Cerebellar nuclear complex (tissue), 1 donor: Measurements from ENCODE around the gene ZNF280D.

Experiments
- DNase-seq, 2 experiments: peaks; one replicate each; lab custom pipeline; 2025; lab: John Stamatoyannopoulos, UW

ZNF280D gene

GRCh38 chr15:56744701-56745683, 11.7 kb upstream of the ZNF280D start:
- DNase-seq, result no peak

GRCh38 chr15:56741541-56741940, 8.2 kb upstream of the ZNF280D start:
- no peak for DNase-seq

- no peak for DNase-seq
These were observed 6.8 kb upstream of the ZNF280D start for GRCh38 chr15:56739964-56740640.

- DNase-seq, result no peak
These were observed 6.2 kb upstream of the ZNF280D start for GRCh38 chr15:56739474-56739873.

- no peak for DNase-seq
These were observed 4.5 kb upstream of the ZNF280D start for GRCh38 chr15:56737791-56738190.

GRCh38 chr15:56736881-56737707, 3.8 kb upstream of the ZNF280D start:
- no peak for DNase-seq

GRCh38 chr15:56736308-56736707, 3.0 kb upstream of the ZNF280D start:
- no peak for DNase-seq

- no peak for DNase-seq
These were observed 2.3 kb upstream of the ZNF280D start for GRCh38 chr15:56735589-56735988.

- DNase-seq, result no peak
These were observed 815 bp upstream of the ZNF280D start for GRCh38 chr15:56734013-56734635.

GRCh38 chr15:56732886-56733135, 498 bp downstream of the ZNF280D start:
- no peak for DNase-seq

- no peak for DNase-seq
These were observed 999 bp downstream of the ZNF280D start for GRCh38 chr15:56732135-56732885.

- no peak for DNase-seq
These were observed 1.8 kb downstream of the ZNF280D start for GRCh38 chr15:56731548-56731947.

- DNase-seq, result no peak
These were observed 3.7 kb downstream of the ZNF280D start for GRCh38 chr15:56729561-56729960.

GRCh38 chr15:56725386-56725785, 7.9 kb downstream of the ZNF280D start:
- no peak for DNase-seq

- DNase-seq, result no peak
These were observed 9.1 kb downstream of the ZNF280D start for GRCh38 chr15:56724232-56724631.

- no peak for DNase-seq
These were observed 9.5 kb downstream of the ZNF280D start for GRCh38 chr15:56723787-56724186.

GRCh38 chr15:56719774-56720555, 13.3 kb downstream of the ZNF280D start:
- no peak for DNase-seq

- DNase-seq, result no peak
These were observed 14.2 kb downstream of the ZNF280D start for GRCh38 chr15:56719021-56719612.

- DNase-seq, result no peak
These were observed 14.7 kb downstream of the ZNF280D start for GRCh38 chr15:56718560-56718959.

- DNase-seq, result no peak
These were observed 17.0 kb downstream of the ZNF280D start for GRCh38 chr15:56716334-56716733.
